Kidney epithelial cell (primary cell): ENCODE results near the gene LPIN1. TPM values are rescaled to one million over a fixed set of nuclear protein-coding genes. Genes with fewer than 3 reads are reported as not detected.

Experiments used
- DNase-seq: peaks from one replicate; pipeline ENCODE4 v3.0.0-alpha.2; 2010; ENCODE audit warnings: low read depth
- H3K27me3 ChIP-seq: 2 replicates; pipeline ENCODE4 v1.6.0; 2011; ENCODE audit warnings: low read length; ENCODE audit not compliant: control insufficient read depth, insufficient read depth
- H3K36me3 ChIP-seq: 2 replicates; pipeline ENCODE4 v1.5.1; 2011; ENCODE audit warnings: low read length; ENCODE audit not compliant: control insufficient read depth, insufficient read depth
- H3K4me3 ChIP-seq: 2 replicates; pipeline ENCODE4 v1.5.1; 2011; ENCODE audit warnings: low read depth, mild to moderate bottlenecking, control low read depth, low read length
- CTCF ChIP-seq: IDR thresholded peaks from 2 replicates; pipeline ENCODE4 v1.5.1; 2011; ENCODE audit warnings: mild to moderate bottlenecking, moderate library complexity, low read length, control low read depth, inconsistent platforms; ENCODE audit not compliant: insufficient read depth, poor library complexity, severe bottlenecking
- total RNA-seq: library from RNA; depleted of rRNA; stranded (reverse); fragments of >200 nt; gene quantifications from 2 replicates; pipeline ENCODE4 v1.2.3, GENCODE V29; 2015

The LPIN1 gene
- total RNA-seq, 1 donor from 2014 or later, result 23.6 TPM

GRCh38 chr2:11762031-11762430 lies 15.6 kb downstream of the LPIN1 start:
- H3K36me3 ChIP-seq, result peaks cover 1% of the 10 kb centered on the region
- no peak for TF ChIP-seq CTCF
- DNase-seq, result no peak
- no peak overlapping the region for H3K4me3 ChIP-seq
- H3K27me3 ChIP-seq, result no peaks in the 10 kb centered on the region

- Histone ChIP-seq H3K4me3 (no peak overlapping the region), H3K36me3 (peaks cover 2% of the 10 kb centered on the region), H3K27me3 (no peaks in the 10 kb centered on the region)
- TF ChIP-seq CTCF, result no peak
- no peak for DNase-seq
These were observed 16.5 kb downstream of the LPIN1 start for GRCh38 chr2:11762799-11763461.

GRCh38 chr2:11764359-11764758 lies 17.9 kb downstream of the LPIN1 start:
- no peak for DNase-seq
- H3K36me3 ChIP-seq, result peaks cover 2% of the 10 kb centered on the region
- no peaks in the 10 kb centered on the region for H3K27me3 ChIP-seq
- H3K4me3 ChIP-seq, result no peak overlapping the region
- TF ChIP-seq CTCF, result no peak

GRCh38 chr2:11764920-11765319 lies 18.5 kb downstream of the LPIN1 start:
- H3K4me3 ChIP-seq, result no peak overlapping the region
- no peaks in the 10 kb centered on the region for H3K27me3 ChIP-seq
- DNase-seq, result no peak
- H3K36me3 ChIP-seq, result peaks cover 2% of the 10 kb centered on the region
- no peak for TF ChIP-seq CTCF

- Histone ChIP-seq H3K4me3 (no peak overlapping the region), H3K36me3 (peaks cover 2% of the 10 kb centered on the region), H3K27me3 (no peaks in the 10 kb centered on the region)
- no peak for DNase-seq
- no peak for TF ChIP-seq CTCF
These were observed 19.1 kb downstream of the LPIN1 start for GRCh38 chr2:11765501-11765900.

- Histone ChIP-seq H3K4me3 (no peak overlapping the region), H3K27me3 (no peaks in the 10 kb centered on the region), H3K36me3 (peaks cover 2% of the 10 kb centered on the region)
- DNase-seq, result no peak
- no peak for TF ChIP-seq CTCF
These were observed 19.6 kb downstream of the LPIN1 start for GRCh38 chr2:11766016-11766415.
